Stimulated activated CD4-positive, alpha-beta T cell treated with anti-CD3 and anti-CD28 coated beads, Interleukin-4, amount 100 ng/mL, for 24 hours (primary cell): ENCODE data around the gene ITPKB.
A peak's percentile ranks its signal among the peaks of the same experiment; 100 is the strongest.

ENCODE experiments used
- DNase-seq: peaks from one replicate; pipeline ENCODE4 v3.0.0-alpha.2; 2020

Gene ITPKB

DNA sequence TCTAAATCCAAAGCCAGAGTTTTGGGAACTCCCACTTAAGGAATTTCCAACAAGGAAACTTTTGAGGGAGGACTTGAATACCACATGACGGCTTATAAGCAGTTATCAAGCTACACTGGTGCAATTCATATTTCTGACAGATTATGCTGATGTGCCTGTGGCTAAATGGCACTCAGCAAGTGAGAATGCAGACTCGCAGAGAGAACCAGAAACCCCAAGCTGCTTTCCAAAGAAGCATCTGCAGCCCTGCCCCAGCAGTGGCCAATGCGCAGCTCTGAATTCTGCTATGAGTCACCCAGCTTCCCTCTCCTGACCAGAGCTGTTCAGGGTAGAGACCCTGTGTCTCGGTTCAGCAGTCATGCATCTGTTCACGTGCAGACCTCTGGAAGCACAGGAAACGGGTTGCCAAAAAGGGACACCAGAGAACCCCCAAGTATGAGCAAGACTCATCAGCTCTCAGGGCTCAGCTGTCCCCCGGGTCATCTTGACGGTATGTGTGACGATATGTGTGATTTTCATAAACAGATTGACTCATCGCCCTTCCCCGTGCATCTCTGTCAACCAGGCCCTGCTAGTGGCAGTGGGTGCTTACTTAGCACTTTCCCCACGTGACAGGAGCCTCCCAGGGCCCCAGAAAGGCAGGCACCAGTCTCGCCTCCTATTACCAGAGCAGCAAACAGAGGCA is 76.3 kb downstream of the ITPKB start:
- peak; percentile 89 for DNase-seq

DNA sequence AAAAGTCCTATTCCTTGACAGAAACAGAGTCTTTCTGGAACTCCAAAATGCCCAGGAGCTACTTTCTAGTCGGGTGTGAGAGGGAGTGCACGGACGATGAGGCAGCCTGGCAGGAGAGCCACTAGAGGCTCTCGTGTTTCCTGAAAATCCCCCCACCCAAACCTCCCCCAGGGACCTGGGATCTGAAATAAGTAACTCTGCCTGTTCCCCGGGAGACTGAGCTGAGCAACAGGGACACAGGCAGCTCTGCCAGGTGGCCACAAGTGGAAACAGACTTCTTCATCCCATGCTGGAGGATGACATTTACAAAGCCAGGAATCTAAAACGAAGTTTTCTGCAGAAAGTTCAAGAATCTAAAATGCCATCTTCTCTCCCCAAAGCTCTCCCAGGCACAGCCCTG is 77.1 kb downstream of the ITPKB start:
- no peak for DNase-seq

- no peak for DNase-seq
These were observed 77.8 kb downstream of the ITPKB start for GRCh38 chr1:226661271-226661670.

GRCh38 chr1:226660410-226661182 is 78.5 kb downstream of the ITPKB start:
- no peak for DNase-seq

- DNase-seq = no peak
These were observed 79.4 kb downstream of the ITPKB start for GRCh38 chr1:226659641-226660040.

GRCh38 chr1:226659136-226659535 is 79.9 kb downstream of the ITPKB start:
- DNase-seq = no peak

DNA sequence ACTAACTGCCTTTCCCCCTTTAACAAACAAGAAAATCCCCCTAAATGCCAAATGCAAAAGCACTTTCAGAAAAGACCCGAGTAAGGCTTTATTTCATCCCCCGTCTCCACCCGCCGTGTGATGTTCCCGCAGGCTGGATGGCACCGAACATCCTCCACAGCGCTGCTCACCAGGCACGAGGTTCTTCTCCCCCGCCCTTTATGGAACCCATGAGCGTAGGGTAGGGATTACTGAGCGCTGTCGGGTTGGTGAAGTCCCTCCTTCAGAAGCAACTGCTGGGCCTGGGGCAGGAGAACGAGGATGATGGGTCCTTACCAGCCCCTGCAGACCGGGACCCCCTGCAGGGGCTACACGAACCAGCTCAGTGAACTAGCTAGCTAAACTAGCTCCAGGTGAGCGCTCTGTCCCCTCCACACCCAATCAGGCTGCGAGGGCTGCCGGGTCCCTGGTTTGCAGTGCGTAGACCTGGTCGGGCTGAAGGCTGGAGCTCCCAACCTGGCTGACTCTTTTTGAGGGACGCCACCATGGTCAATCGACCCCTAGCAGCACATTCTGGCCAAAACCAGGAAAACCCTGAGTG is 80.4 kb downstream of the ITPKB start:
- DNase-seq = no peak

GRCh38 chr1:226657895-226658545 is 81.1 kb downstream of the ITPKB start:
- DNase-seq = no peak

DNA sequence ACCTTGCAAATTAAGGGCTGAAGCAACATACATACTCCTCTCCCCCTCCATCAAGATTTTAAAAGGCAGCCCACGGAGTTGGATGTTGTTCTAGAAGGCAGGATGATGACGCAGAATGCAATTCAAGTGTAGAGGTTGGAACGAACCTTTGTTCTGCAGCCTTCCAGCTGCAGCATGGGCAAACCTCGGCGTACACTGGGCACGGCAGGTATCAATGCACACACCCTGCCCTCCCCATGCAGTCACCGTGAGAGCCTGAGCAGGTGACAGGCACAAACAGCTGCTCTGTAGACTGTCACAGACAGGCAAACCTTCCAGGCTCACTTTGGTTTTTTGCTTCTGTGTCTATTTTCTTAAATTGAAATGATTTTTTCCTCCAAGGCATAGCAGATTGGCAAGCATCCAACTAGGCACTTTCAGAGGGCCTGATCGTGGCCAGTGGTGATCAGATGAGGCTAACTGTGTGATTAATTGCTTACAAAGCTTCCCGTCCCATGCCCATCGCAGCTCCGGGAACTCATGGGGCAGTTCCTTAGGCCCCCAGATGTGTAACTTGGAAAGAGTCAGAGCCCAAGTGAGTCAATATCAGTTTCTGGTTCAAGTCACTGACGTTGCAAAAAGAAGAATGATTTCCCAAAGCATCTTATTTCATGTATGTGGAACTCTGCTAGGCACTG is 82.3 kb downstream of the ITPKB start:
- no peak for DNase-seq

- DNase-seq = no peak
These were observed 82.9 kb downstream of the ITPKB start for GRCh38 chr1:226656201-226656600.

- DNase-seq = no peak
These were observed 83.6 kb downstream of the ITPKB start for GRCh38 chr1:226655251-226656163.

GRCh38 chr1:226654668-226655055 is 84.4 kb downstream of the ITPKB start:
- no peak for DNase-seq

DNA sequence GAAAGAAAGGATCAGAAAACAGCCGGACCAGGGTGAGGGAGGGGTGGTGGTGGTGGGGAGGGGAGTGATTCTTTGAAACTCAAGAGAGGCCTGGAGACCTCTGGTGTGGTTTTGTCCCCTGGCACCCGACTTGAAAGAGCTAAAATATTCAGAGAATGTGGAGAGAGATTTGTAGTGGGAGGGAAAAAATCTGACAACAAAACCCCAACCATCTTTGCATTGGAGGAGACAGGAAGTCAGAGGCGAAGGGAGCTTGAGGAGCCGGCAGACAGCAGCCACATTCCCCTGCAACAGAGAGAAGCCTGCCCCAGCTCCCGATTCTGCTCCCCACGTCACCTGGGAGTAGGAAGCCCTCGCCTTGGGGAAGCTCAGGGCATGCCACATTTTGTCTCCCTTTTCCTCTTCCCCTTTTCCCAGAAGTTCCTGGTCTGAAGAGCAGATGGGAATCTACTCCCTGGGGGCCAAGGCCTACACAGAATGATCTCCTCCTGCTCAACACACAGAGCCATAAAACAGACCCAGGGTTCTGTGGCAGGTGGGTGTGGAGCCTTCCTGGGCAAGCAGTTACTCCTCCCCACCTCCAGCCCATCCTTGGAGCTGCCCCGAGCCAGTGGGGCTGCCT is 84.9 kb downstream of the ITPKB start:
- no peak for DNase-seq

GRCh38 chr1:226653311-226653921 is 85.7 kb downstream of the ITPKB start:
- peak; percentile 62 for DNase-seq

DNA sequence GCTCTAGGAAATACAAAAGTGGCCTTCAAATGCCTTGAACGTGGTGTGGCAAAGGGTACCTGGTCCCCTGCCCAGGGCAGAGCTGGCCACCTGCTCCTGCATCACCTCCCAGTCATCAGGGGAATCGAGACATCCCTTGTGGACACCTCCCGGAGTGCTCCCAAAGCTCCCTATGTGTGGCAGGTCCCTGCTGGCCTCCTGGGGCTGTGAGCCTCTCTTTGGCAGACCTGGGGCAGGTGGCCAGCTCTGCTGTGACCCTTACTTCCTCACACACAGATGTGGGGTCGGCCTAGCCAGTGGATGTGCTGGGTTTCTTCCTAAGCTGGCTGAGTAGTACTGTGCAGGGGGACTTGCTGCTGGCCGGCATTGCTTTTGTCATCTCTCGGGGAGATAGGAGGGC is 86.5 kb downstream of the ITPKB start:
- no peak for DNase-seq

DNA sequence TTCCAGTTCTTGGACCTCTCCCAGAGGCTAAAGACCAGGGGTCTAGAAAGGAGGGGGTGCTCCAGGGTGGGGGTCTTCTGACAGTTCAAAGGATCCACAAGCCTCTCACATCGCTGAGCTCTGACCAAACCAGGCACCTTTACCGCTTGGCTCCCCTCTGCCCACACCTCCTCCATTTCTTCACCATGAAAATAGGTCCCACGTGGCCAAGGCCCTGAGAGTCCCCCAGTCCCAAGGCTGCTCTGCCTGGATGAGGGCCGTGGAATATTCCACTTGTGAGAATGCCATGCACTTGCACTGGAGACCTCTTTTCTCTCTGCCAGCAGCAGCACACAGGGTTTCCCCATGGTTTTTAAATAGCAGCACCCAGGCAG is 87.4 kb downstream of the ITPKB start:
- no peak for DNase-seq

GRCh38 chr1:226651041-226651731 is 87.9 kb downstream of the ITPKB start:
- no peak for DNase-seq

DNA sequence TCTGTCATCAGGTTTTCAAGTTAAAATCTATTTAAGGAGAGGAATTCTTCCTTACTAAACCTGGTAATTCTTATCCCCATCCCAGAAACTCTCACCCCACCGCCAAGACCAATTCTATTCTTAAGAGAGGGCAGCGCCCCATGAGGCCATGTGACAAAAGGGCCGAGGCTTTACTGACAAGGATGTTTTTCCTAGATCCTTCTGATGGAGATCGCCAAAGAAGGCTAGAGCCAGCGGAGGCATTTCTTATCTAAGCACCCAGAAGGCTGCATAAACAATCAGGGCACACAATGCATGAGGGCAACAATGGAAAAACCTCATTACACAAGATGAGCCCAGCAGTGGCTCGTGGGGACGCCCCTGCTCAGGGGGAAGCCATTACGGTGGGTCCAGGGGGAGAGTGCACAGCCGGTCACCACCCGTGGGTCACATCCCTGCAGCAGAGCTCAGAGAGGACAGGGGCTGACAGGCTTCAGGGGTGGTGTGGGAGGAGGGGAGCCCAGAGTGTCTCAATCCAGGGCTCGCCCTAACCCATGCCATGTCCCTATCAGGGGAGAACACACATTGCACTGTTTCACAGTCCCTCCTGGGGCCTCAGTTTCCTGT is 88.7 kb downstream of the ITPKB start:
- no peak for DNase-seq

GRCh38 chr1:226649780-226650179 is 89.3 kb downstream of the ITPKB start:
- no peak for DNase-seq

- no peak for DNase-seq
These were observed 89.8 kb downstream of the ITPKB start for GRCh38 chr1:226649244-226649643.
